ENCODE data around the gene ATP2B2.

GRCh38 chr3:10520072-10520471 is 14.7 kb upstream of the ATP2B2 start:
- TF ChIP-seq CTCF (IDR thresholded peaks at IDR 0.05) (no peak), EZH2phosphoT487 (IDR thresholded peaks at IDR 0.05) (no peak), EZH2 (IDR thresholded peaks at IDR 0.05) (no peak)
